ENCODE measurements around the gene MEF2B. TPM values are rescaled to one million over a fixed set of nuclear protein-coding genes. Genes with fewer than 3 reads are reported as not detected.
A peak's percentile ranks its signal among the peaks of the same experiment; 100 is the strongest.

The MEF2B gene
- total RNA-seq (1 to 10 TPM; 3.0 to 6.4 (median 4.9) TPM), polyA plus RNA-seq (under 1 TPM in 1 of 2 donors, not detected in 1; 0.27 TPM), total RNA-seq (0.40 reads per million)

DNA sequence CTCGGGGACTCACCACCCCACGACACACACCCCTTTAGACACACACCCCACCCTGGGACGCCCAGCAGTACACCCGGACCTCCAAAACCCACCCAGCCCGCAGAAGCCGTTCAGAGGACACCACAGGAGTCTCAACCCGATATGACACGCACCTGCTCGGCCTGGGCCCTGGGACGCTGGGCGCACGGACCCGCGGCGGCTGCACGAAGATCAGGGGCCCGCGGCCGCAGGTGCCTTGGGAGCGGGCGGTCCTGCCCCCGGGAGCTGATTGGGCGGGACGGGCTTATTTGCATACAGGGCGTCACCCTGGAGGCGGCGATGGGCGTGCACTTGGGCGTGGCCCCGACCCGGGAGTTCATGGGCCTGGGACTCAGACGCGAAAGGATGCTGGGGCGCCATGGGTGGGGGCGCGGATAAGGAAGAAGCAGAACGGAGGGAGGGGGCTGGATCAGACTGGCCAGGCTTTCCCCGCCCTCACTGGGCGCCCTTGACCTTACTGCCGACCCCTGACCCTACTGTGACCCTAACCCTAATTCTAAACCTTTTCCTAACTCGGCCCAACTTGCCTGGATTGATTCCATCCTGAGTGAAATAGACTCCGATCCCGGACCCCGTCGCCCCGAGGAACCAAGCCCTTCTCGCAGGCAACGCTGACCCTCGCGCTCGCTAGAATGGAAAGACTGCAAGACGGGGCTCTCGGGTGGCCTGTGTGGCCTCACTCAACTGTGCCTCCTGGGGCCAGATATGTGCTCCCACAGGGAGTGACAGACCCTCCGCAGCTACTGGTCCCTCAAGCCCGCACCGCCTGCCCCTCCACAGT, at the start of gene MEF2B:
Gene MEF2B, minus strand, starts transcription at position 211 of the 820 bp plus-strand sequence. CDS start 19,528 bp downstream, outside the sequence.
- Mint-ChIP-seq H3K4me1 (peaks cover 14 to 20% (median 17%) of the 10 kb centered on the region in 7 donors), H3K4me3 (peak within 1 kb of the TSS; percentile 2 to 84 (median 71)), H3K27ac (peak within 1 kb of the TSS in 8 of 9 donors; percentile 25 to 70 (median 51)), H3K27me3 (peaks cover 0 to 5% (median 0%) of the 10 kb centered on the region in 5 donors), H3K9me3 (no peaks in the 10 kb centered on the region), H3K36me3 (no peaks in the 10 kb centered on the region)
- peaks cover 0 to 10% of the 10 kb centered on the region in 2 donors for H3K4me1 ChIP-seq (ENCODE audit: control insufficient read depth in 2 of 2, insufficient read depth in 2 of 2, low read length in 2 of 2)
- peaks cover 0 to 3% (median 0%) of the 10 kb centered on the region in 3 experiments for H3K36me3 ChIP-seq (ENCODE audit: control insufficient read depth in 2 of 3, insufficient read depth in 3 of 3, low read length in 3 of 3)
- ChIA-PET POLR2A (no interaction called here), CTCF (interaction anchor here (0.6 kb wide), 1 partner anchor 18 kb away, joined by 3 read pairs; no protein-coding TSS in a partner anchor)
- no peaks in the 10 kb centered on the region for H3K27me3 ChIP-seq (ENCODE audit: control insufficient read depth in 2 of 2, insufficient read depth in 2 of 2, low read length in 2 of 2)
- intact Hi-C loops (cut with micrococcal nuclease): loop anchor here in 1 of 2 donors (5.0 kb wide), 1 partner anchor 33 kb away; the partner anchor contains the start of gene TMEM161A
- peak; percentile 45 to 84 (median 77) for DNase-seq
- H3K27ac ChIP-seq (ENCODE audit: low read depth, low read length): no peak within 1 kb of the TSS
- H3K4me3 ChIP-seq (ENCODE audit: low read length): peak within 1 kb of the TSS; percentile 32
- ATAC-seq: peak; percentile 98
- no peaks in the 10 kb centered on the region for H3K9me3 ChIP-seq (ENCODE audit: control insufficient read depth in 2 of 3, low read length in 3 of 3)

GRCh38 chr19:19218911-19219310, 48.8 kb upstream of the MEF2B start:
- intact Hi-C loops (cut with micrococcal nuclease): no loop called here
- Mint-ChIP-seq H3K27me3 (peaks cover 19 to 31% (median 27%) of the 10 kb centered on the region in 5 donors), H3K27ac (no peak overlapping the region), H3K36me3 (peaks cover 0 to 5% (median 0%) of the 10 kb centered on the region in 5 donors), H3K9me3 (peaks cover 0 to 2% (median 0%) of the 10 kb centered on the region in 11 donors), H3K4me1 (peaks cover 0 to 8% (median 0%) of the 10 kb centered on the region in 7 donors), H3K4me3 (no peak overlapping the region)
- DNase-seq (no peak), ATAC-seq (no peak)
- Histone ChIP-seq H3K4me1 (ENCODE audit: control insufficient read depth in 2 of 2, insufficient read depth in 2 of 2, low read length in 2 of 2) (no peaks in the 10 kb centered on the region), H3K27me3 (ENCODE audit: control insufficient read depth in 2 of 2, insufficient read depth in 2 of 2, low read length in 2 of 2) (peaks cover 0 to 2% of the 10 kb centered on the region in 2 donors), H3K4me3 (ENCODE audit: low read length) (no peak overlapping the region), H3K27ac (ENCODE audit: low read depth, low read length) (no peak overlapping the region), H3K9me3 (ENCODE audit: control insufficient read depth in 2 of 3, low read length in 3 of 3) (no peaks in the 10 kb centered on the region), H3K36me3 (ENCODE audit: control insufficient read depth in 2 of 3, insufficient read depth in 3 of 3, low read length in 3 of 3) (no peaks in the 10 kb centered on the region)
- CTCF ChIA-PET: no interaction called here
- POLR2A ChIA-PET: no interaction called here

GRCh38 chr19:19217099-19217498, 47.0 kb upstream of the MEF2B start:
- intact Hi-C loops (cut with micrococcal nuclease): no loop called here
- CTCF ChIA-PET: no interaction called here
- no peak for ATAC-seq

DNA sequence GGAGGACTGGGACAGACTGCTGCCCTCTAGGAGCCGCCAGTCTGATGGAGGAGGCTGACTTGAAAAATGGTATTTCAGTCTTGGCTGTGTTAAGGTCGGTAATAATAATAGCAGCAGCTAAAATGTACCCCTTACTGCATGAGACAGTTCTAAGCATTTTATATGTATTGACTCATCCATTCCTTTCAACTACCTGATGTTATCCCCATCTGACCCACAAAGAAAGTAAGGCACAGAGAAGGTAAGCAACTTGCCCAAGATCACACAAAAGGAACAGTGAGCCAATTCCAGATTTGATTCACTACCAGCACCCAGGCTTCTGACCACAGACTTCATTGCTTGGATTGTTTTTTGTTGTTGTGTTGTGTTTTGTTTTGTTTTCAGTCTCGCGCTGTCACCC, 45.7 kb upstream of the MEF2B start:
- Mint-ChIP-seq H3K4me3 (no peak overlapping the region), H3K4me1 (peaks cover 0 to 14% (median 0%) of the 10 kb centered on the region in 7 donors), H3K36me3 (peaks cover 0 to 5% (median 0%) of the 10 kb centered on the region in 5 donors), H3K9me3 (peaks cover 0 to 2% (median 0%) of the 10 kb centered on the region in 11 donors), H3K27ac (no peak overlapping the region), H3K27me3 (peaks cover 35 to 59% (median 47%) of the 10 kb centered on the region in 5 donors)
- Histone ChIP-seq H3K9me3 (ENCODE audit: control insufficient read depth in 2 of 3, low read length in 3 of 3) (no peaks in the 10 kb centered on the region), H3K27me3 (ENCODE audit: control insufficient read depth in 2 of 2, insufficient read depth in 2 of 2, low read length in 2 of 2) (peaks cover 2 to 11% of the 10 kb centered on the region in 2 donors), H3K27ac (ENCODE audit: low read depth, low read length) (no peak overlapping the region), H3K4me3 (ENCODE audit: low read length) (no peak overlapping the region), H3K36me3 (ENCODE audit: control insufficient read depth in 2 of 3, insufficient read depth in 3 of 3, low read length in 3 of 3) (no peaks in the 10 kb centered on the region), H3K4me1 (ENCODE audit: control insufficient read depth in 2 of 2, insufficient read depth in 2 of 2, low read length in 2 of 2) (no peaks in the 10 kb centered on the region)
- ATAC-seq (no peak), DNase-seq (no peak)
- intact Hi-C loops (cut with micrococcal nuclease): no loop called here
- ChIA-PET CTCF (no interaction called here), POLR2A (no interaction called here)

More at GRCh38 chr19:19217099-19217498, 47.0 kb upstream of the MEF2B start:
- POLR2A ChIA-PET: no interaction called here
- Mint-ChIP-seq H3K27me3 (peaks cover 29 to 47% (median 38%) of the 10 kb centered on the region in 5 donors), H3K27ac (no peak overlapping the region), H3K4me1 (peaks cover 0 to 14% (median 0%) of the 10 kb centered on the region in 7 donors), H3K9me3 (peaks cover 0 to 2% (median 0%) of the 10 kb centered on the region in 11 donors), H3K4me3 (no peak overlapping the region), H3K36me3 (peaks cover 0 to 5% (median 0%) of the 10 kb centered on the region in 5 donors)
- DNase-seq: no peak
- Histone ChIP-seq H3K4me1 (ENCODE audit: control insufficient read depth in 2 of 2, insufficient read depth in 2 of 2, low read length in 2 of 2) (no peaks in the 10 kb centered on the region), H3K27ac (ENCODE audit: low read depth, low read length) (no peak overlapping the region), H3K36me3 (ENCODE audit: control insufficient read depth in 2 of 3, insufficient read depth in 3 of 3, low read length in 3 of 3) (no peaks in the 10 kb centered on the region), H3K27me3 (ENCODE audit: control insufficient read depth in 2 of 2, insufficient read depth in 2 of 2, low read length in 2 of 2) (peaks cover 2 to 11% of the 10 kb centered on the region in 2 donors), H3K9me3 (ENCODE audit: control insufficient read depth in 2 of 3, low read length in 3 of 3) (no peaks in the 10 kb centered on the region), H3K4me3 (ENCODE audit: low read length) (no peak overlapping the region)

DNA sequence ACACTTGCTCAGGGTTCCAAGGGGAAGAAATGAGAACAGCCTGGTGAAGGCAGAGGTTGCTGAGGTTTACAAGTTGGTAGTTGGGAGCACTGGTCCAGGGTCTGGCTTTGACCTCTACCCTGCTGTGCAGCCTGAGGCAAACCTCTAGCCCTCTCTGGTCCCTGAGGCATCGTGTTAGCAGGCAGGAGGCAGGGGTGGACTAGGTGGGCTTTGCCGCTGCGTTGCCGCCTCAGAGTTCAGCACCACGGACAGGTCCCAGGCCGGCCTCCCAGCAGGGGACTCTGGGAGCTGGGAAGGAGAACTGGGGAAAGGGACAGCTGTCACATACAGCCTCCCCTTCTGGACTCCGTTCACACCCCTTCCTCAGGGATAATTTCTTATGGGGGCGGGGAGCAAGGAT, 44.8 kb upstream of the MEF2B start:
- Histone ChIP-seq H3K9me3 (ENCODE audit: control insufficient read depth in 2 of 3, low read length in 3 of 3) (no peaks in the 10 kb centered on the region), H3K27me3 (ENCODE audit: control insufficient read depth in 2 of 2, insufficient read depth in 2 of 2, low read length in 2 of 2) (peaks cover 2 to 11% of the 10 kb centered on the region in 2 donors), H3K4me3 (ENCODE audit: low read length) (no peak overlapping the region), H3K36me3 (ENCODE audit: control insufficient read depth in 2 of 3, insufficient read depth in 3 of 3, low read length in 3 of 3) (no peaks in the 10 kb centered on the region), H3K27ac (ENCODE audit: low read depth, low read length) (no peak overlapping the region), H3K4me1 (ENCODE audit: control insufficient read depth in 2 of 2, insufficient read depth in 2 of 2, low read length in 2 of 2) (no peaks in the 10 kb centered on the region)
- peaks cover 0 to 5% (median 0%) of the 10 kb centered on the region in 5 donors for H3K36me3 Mint-ChIP-seq
- ChIA-PET CTCF (no interaction called here), POLR2A (no interaction called here)
- peaks cover 0 to 2% (median 0%) of the 10 kb centered on the region in 11 donors for H3K9me3 Mint-ChIP-seq
- DNase-seq (peak in 1 of 9 donors; percentile 63), ATAC-seq (no peak)
- no peak overlapping the region for H3K4me3 Mint-ChIP-seq
- no peak overlapping the region for H3K27ac Mint-ChIP-seq
- peaks cover 0 to 14% (median 0%) of the 10 kb centered on the region in 7 donors for H3K4me1 Mint-ChIP-seq
- intact Hi-C loops (cut with micrococcal nuclease): no loop called here
- H3K27me3 Mint-ChIP-seq: peaks cover 41 to 64% (median 51%) of the 10 kb centered on the region in 5 donors

GRCh38 chr19:19214159-19214490, 44.1 kb upstream of the MEF2B start:
- peak overlapping the region in 1 of 10 donors; percentile 4 for H3K4me3 Mint-ChIP-seq
- CTCF ChIA-PET: no interaction called here
- H3K4me1 Mint-ChIP-seq: peaks cover 0 to 14% (median 0%) of the 10 kb centered on the region in 7 donors
- peaks cover 45 to 68% (median 52%) of the 10 kb centered on the region in 5 donors for H3K27me3 Mint-ChIP-seq
- Histone ChIP-seq H3K4me1 (ENCODE audit: control insufficient read depth in 2 of 2, insufficient read depth in 2 of 2, low read length in 2 of 2) (no peaks in the 10 kb centered on the region), H3K9me3 (ENCODE audit: control insufficient read depth in 2 of 3, low read length in 3 of 3) (no peaks in the 10 kb centered on the region), H3K4me3 (ENCODE audit: low read length) (no peak overlapping the region), H3K27me3 (ENCODE audit: control insufficient read depth in 2 of 2, insufficient read depth in 2 of 2, low read length in 2 of 2) (peaks cover 2 to 11% of the 10 kb centered on the region in 2 donors), H3K36me3 (ENCODE audit: control insufficient read depth in 2 of 3, insufficient read depth in 3 of 3, low read length in 3 of 3) (no peaks in the 10 kb centered on the region), H3K27ac (ENCODE audit: low read depth, low read length) (no peak overlapping the region)
- ATAC-seq (no peak), DNase-seq (no peak)
- H3K9me3 Mint-ChIP-seq: peaks cover 0 to 2% (median 0%) of the 10 kb centered on the region in 11 donors
- H3K36me3 Mint-ChIP-seq: peaks cover 0 to 5% (median 0%) of the 10 kb centered on the region in 5 donors
- POLR2A ChIA-PET: no interaction called here
- intact Hi-C loops (cut with micrococcal nuclease): no loop called here
- H3K27ac Mint-ChIP-seq: no peak overlapping the region

All from naive thymus-derived CD4-positive, alpha-beta T cell (primary cell).